ENCODE data around the gene AMIGO1. TPM values are rescaled to one million over a fixed set of nuclear protein-coding genes. Genes with fewer than 3 reads are reported as not detected.

The AMIGO1 gene
- total RNA-seq, 1 donor from 2014 or later, result 8.4 TPM

- H3K4me1 ChIP-seq (ENCODE audit: control insufficient read depth in 3 of 3, insufficient read depth in 3 of 3, low read length in 3 of 3), result peaks cover 26 to 51% (median 36%) of the 10 kb centered on the region in 3 donors
- H3K27ac ChIP-seq (ENCODE audit: low read depth, low read length), result no peak overlapping the region
- no peaks in the 10 kb centered on the region for H3K9me3 ChIP-seq (ENCODE audit: control insufficient read depth in 3 of 3, low read length in 3 of 3)
- no peaks in the 10 kb centered on the region for H3K27me3 ChIP-seq (ENCODE audit: control insufficient read depth in 3 of 3, insufficient read depth in 3 of 3, low read length in 3 of 3)
- H3K9ac ChIP-seq (ENCODE audit: low read depth in 1 of 3, low read length in 3 of 3), result no peak overlapping the region
- H3K4me3 ChIP-seq (ENCODE audit: low read length in 3 of 3), result no peak overlapping the region
- no peaks in the 10 kb centered on the region for H3K36me3 ChIP-seq (ENCODE audit: control insufficient read depth in 3 of 3, insufficient read depth in 3 of 3, low read length in 3 of 3)
Measured at GRCh38 chr1:109542657-109543056, 33.1 kb upstream of the AMIGO1 start.

DNA sequence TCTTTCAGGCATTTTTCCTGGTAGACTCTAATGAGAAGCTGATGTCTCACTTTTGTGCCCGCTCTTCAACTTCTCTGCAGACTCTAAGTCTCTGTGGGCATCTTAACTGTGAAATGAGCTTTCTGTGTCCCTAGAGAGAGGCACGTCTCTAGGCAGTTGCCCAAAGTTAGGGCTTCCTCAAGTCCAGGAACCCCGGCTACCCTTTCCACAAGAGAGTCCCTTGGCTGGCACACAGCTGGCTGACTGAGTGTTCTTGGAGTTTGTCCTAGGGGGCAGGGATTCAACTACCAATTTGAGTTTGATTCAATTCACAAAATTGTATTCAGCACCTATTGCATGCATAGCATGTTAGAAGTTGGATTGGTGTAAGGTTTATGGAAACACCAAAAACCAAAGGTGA lies 31.6 kb upstream of the AMIGO1 start:
- Histone ChIP-seq H3K4me3 (ENCODE audit: low read length in 3 of 3) (no peak overlapping the region), H3K27me3 (ENCODE audit: control insufficient read depth in 3 of 3, insufficient read depth in 3 of 3, low read length in 3 of 3) (no peaks in the 10 kb centered on the region), H3K27ac (ENCODE audit: low read depth, low read length) (no peak overlapping the region), H3K4me1 (ENCODE audit: control insufficient read depth in 3 of 3, insufficient read depth in 3 of 3, low read length in 3 of 3) (peaks cover 23 to 53% (median 36%) of the 10 kb centered on the region in 3 donors), H3K9me3 (ENCODE audit: control insufficient read depth in 3 of 3, low read length in 3 of 3) (no peaks in the 10 kb centered on the region), H3K9ac (ENCODE audit: low read depth in 1 of 3, low read length in 3 of 3) (no peak overlapping the region), H3K36me3 (ENCODE audit: control insufficient read depth in 3 of 3, insufficient read depth in 3 of 3, low read length in 3 of 3) (no peaks in the 10 kb centered on the region)

- H3K9me3 ChIP-seq (ENCODE audit: control insufficient read depth in 3 of 3, low read length in 3 of 3), result no peaks in the 10 kb centered on the region
- H3K36me3 ChIP-seq (ENCODE audit: control insufficient read depth in 3 of 3, insufficient read depth in 3 of 3, low read length in 3 of 3), result no peaks in the 10 kb centered on the region
- H3K4me1 ChIP-seq (ENCODE audit: control insufficient read depth in 3 of 3, insufficient read depth in 3 of 3, low read length in 3 of 3), result peaks cover 34 to 65% (median 50%) of the 10 kb centered on the region in 3 donors
- H3K4me3 ChIP-seq (ENCODE audit: low read length in 3 of 3), result no peak within 1 kb of the TSS
- no peak within 1 kb of the TSS for H3K27ac ChIP-seq (ENCODE audit: low read depth, low read length)
- no peaks in the 10 kb centered on the region for H3K27me3 ChIP-seq (ENCODE audit: control insufficient read depth in 3 of 3, insufficient read depth in 3 of 3, low read length in 3 of 3)
- H3K9ac ChIP-seq (ENCODE audit: low read depth in 1 of 3, low read length in 3 of 3), result peak within 1 kb of the TSS in 1 of 3 donors; percentile 16
Measured at GRCh38 chr1:109539676-109540075, 30.1 kb upstream of the AMIGO1 start, which contains the start of gene GPR61. Gene GPR61 (plus strand): TSS chr1:109539872. CDS start chr1:109543023, 3,151 bp downstream.

DNA sequence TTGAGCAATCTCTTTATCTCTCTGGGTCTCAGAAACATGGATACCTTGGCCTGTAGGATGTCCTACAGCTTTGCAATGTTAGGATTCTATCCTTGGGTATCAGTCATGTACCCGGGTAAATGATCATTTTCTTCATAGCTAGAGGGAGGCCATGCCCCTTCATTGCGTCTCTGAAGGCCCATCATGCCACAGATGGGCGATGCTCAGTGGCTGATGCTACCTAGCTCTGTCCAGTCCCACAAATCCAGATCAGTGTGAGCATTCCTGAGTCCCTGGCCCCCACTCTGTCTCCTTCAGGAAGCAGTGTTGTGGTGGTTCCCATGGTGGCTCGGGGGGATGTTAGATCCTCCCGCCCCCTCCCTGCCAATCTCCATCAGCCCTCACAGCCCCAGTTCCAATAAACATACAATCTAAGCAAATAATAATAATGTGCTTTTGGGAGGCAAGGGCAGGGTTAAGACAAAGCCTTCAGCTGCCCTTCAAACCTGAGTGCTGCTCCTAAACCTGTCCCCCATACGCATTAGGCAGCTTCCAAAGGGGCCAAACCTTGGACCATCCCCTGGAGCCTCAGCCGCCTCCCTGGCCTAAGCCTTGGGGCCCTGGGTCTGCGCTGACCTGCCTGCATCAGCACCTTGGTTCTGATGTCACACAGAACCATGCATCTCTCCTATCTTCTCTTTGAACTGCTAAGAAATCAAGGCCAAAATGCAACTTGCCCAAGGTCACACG lies 29.5 kb upstream of the AMIGO1 start:
- no peaks in the 10 kb centered on the region for H3K9me3 ChIP-seq (ENCODE audit: control insufficient read depth in 3 of 3, low read length in 3 of 3)
- no peak overlapping the region for H3K4me3 ChIP-seq (ENCODE audit: low read length in 3 of 3)
- H3K27ac ChIP-seq (ENCODE audit: low read depth, low read length), result no peak overlapping the region
- peaks cover 38 to 68% (median 55%) of the 10 kb centered on the region in 3 donors for H3K4me1 ChIP-seq (ENCODE audit: control insufficient read depth in 3 of 3, insufficient read depth in 3 of 3, low read length in 3 of 3)
- H3K27me3 ChIP-seq (ENCODE audit: control insufficient read depth in 3 of 3, insufficient read depth in 3 of 3, low read length in 3 of 3), result no peaks in the 10 kb centered on the region
- no peaks in the 10 kb centered on the region for H3K36me3 ChIP-seq (ENCODE audit: control insufficient read depth in 3 of 3, insufficient read depth in 3 of 3, low read length in 3 of 3)
- no peak overlapping the region for H3K9ac ChIP-seq (ENCODE audit: low read depth in 1 of 3, low read length in 3 of 3)

DNA sequence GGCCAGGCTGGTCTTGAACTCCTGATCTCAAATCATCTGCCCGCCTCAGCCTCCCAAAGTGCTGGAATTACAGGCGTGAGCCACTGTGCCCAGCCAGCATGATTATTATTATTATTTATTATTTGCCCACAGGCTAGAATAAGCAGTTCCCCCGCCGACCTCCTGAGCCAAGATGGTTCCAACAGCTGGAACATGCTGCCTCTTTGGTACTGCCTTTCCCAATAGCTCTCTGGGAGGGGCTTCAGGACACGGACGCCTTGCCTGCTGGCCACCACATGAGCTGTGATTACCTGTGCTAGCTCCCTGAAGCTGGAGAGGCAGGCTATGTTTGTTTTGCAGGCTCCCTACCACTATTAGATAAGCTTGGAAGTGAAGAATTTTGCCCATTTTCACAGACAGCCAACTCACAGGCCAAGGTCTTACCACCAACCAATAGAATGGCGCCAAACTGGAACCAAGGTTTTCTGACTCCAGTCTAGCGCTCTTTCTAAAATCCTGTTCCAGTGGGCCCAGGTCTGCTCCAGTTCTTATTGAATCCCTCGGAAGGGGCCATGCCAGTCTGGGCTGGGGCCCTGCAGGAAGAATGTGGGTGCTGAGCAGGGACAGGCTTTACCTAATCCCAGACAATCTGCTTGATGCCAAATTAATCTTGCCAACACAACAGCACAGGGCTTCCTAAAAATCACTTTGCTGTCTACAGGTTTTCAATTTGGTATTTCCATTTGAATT lies 28.1 kb upstream of the AMIGO1 start:
- Histone ChIP-seq H3K27ac (ENCODE audit: low read depth, low read length) (peak overlapping the region; percentile 97), H3K4me1 (ENCODE audit: control insufficient read depth in 3 of 3, insufficient read depth in 3 of 3, low read length in 3 of 3) (peaks cover 45 to 76% (median 63%) of the 10 kb centered on the region in 3 donors), H3K9me3 (ENCODE audit: control insufficient read depth in 3 of 3, low read length in 3 of 3) (no peaks in the 10 kb centered on the region), H3K27me3 (ENCODE audit: control insufficient read depth in 3 of 3, insufficient read depth in 3 of 3, low read length in 3 of 3) (no peaks in the 10 kb centered on the region), H3K36me3 (ENCODE audit: control insufficient read depth in 3 of 3, insufficient read depth in 3 of 3, low read length in 3 of 3) (no peaks in the 10 kb centered on the region), H3K4me3 (ENCODE audit: low read length in 3 of 3) (no peak overlapping the region), H3K9ac (ENCODE audit: low read depth in 1 of 3, low read length in 3 of 3) (no peak overlapping the region)

DNA sequence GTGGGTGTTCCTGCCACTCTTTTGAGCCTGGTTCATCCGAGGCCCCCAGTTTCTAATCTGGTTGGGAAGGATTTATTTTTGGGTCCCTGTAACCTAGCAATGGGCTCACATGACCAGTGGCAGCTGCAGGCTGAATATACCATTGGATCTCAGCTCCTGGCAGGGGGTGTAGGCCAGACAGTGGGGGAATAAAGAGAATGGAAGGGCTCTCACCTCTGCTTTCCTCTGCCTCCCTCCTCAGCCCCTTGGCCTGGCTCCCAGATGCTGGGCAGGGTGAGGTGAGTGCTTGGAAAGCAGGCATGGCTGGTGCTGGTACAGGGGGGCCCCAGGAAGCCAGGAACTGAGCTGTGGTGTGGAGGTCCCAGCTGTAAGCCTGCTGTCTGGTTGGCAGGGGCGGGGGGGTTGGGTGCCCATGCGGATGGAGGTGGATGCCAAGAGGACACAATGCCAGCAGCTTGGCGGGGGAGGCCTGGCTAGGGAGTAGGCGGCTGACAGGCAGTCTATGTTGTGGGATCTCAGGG lies 26.5 kb upstream of the AMIGO1 start:
- Histone ChIP-seq H3K36me3 (ENCODE audit: control insufficient read depth in 3 of 3, insufficient read depth in 3 of 3, low read length in 3 of 3) (no peaks in the 10 kb centered on the region), H3K27ac (ENCODE audit: low read depth, low read length) (peak overlapping the region; percentile 97), H3K9me3 (ENCODE audit: control insufficient read depth in 3 of 3, low read length in 3 of 3) (no peaks in the 10 kb centered on the region), H3K9ac (ENCODE audit: low read depth in 1 of 3, low read length in 3 of 3) (peak overlapping the region; percentile 63 to 84 (median 81)), H3K4me3 (ENCODE audit: low read length in 3 of 3) (peak overlapping the region; percentile 41 to 70 (median 43)), H3K27me3 (ENCODE audit: control insufficient read depth in 3 of 3, insufficient read depth in 3 of 3, low read length in 3 of 3) (no peaks in the 10 kb centered on the region), H3K4me1 (ENCODE audit: control insufficient read depth in 3 of 3, insufficient read depth in 3 of 3, low read length in 3 of 3) (peaks cover 61 to 81% (median 72%) of the 10 kb centered on the region in 3 donors)

GRCh38 chr1:109535481-109535880 lies 26.0 kb upstream of the AMIGO1 start:
- Histone ChIP-seq H3K9me3 (ENCODE audit: control insufficient read depth in 3 of 3, low read length in 3 of 3) (no peaks in the 10 kb centered on the region), H3K27me3 (ENCODE audit: control insufficient read depth in 3 of 3, insufficient read depth in 3 of 3, low read length in 3 of 3) (no peaks in the 10 kb centered on the region), H3K4me3 (ENCODE audit: low read length in 3 of 3) (peak overlapping the region; percentile 11 to 56 (median 43)), H3K27ac (ENCODE audit: low read depth, low read length) (peak overlapping the region; percentile 97), H3K36me3 (ENCODE audit: control insufficient read depth in 3 of 3, insufficient read depth in 3 of 3, low read length in 3 of 3) (no peaks in the 10 kb centered on the region), H3K9ac (ENCODE audit: low read depth in 1 of 3, low read length in 3 of 3) (peak overlapping the region; percentile 43 to 84 (median 81)), H3K4me1 (ENCODE audit: control insufficient read depth in 3 of 3, insufficient read depth in 3 of 3, low read length in 3 of 3) (peaks cover 62 to 82% (median 74%) of the 10 kb centered on the region in 3 donors)

GRCh38 chr1:109534307-109534858 lies 24.9 kb upstream of the AMIGO1 start:
- Histone ChIP-seq H3K27me3 (ENCODE audit: control insufficient read depth in 3 of 3, insufficient read depth in 3 of 3, low read length in 3 of 3) (no peaks in the 10 kb centered on the region), H3K4me1 (ENCODE audit: control insufficient read depth in 3 of 3, insufficient read depth in 3 of 3, low read length in 3 of 3) (peaks cover 68 to 85% (median 76%) of the 10 kb centered on the region in 3 donors), H3K36me3 (ENCODE audit: control insufficient read depth in 3 of 3, insufficient read depth in 3 of 3, low read length in 3 of 3) (no peaks in the 10 kb centered on the region), H3K27ac (ENCODE audit: low read depth, low read length) (peak overlapping the region; percentile 97), H3K9me3 (ENCODE audit: control insufficient read depth in 3 of 3, low read length in 3 of 3) (no peaks in the 10 kb centered on the region), H3K9ac (ENCODE audit: low read depth in 1 of 3, low read length in 3 of 3) (peak overlapping the region; percentile 43 to 84 (median 81)), H3K4me3 (ENCODE audit: low read length in 3 of 3) (peak overlapping the region in 1 of 3 donors; percentile 24)

GRCh38 chr1:109532365-109533136 lies 23.0 kb upstream of the AMIGO1 start:
- Histone ChIP-seq H3K36me3 (ENCODE audit: control insufficient read depth in 3 of 3, insufficient read depth in 3 of 3, low read length in 3 of 3) (no peaks in the 10 kb centered on the region), H3K9ac (ENCODE audit: low read depth in 1 of 3, low read length in 3 of 3) (peak overlapping the region; percentile 36 to 79 (median 67)), H3K4me1 (ENCODE audit: control insufficient read depth in 3 of 3, insufficient read depth in 3 of 3, low read length in 3 of 3) (peaks cover 74 to 83% (median 75%) of the 10 kb centered on the region in 3 donors), H3K4me3 (ENCODE audit: low read length in 3 of 3) (peak overlapping the region; percentile 49 to 63 (median 61)), H3K27me3 (ENCODE audit: control insufficient read depth in 3 of 3, insufficient read depth in 3 of 3, low read length in 3 of 3) (no peaks in the 10 kb centered on the region), H3K9me3 (ENCODE audit: control insufficient read depth in 3 of 3, low read length in 3 of 3) (no peaks in the 10 kb centered on the region), H3K27ac (ENCODE audit: low read depth, low read length) (peak overlapping the region; percentile 88)
